ENCODE measurements around the gene POP7.

POP7 gene

GRCh38 chr7:100726996-100727761 lies 21.3 kb downstream of the POP7 start:
- DNase-seq (ENCODE audit: low read depth), result peak; percentile 89

- no peak for DNase-seq (ENCODE audit: low read depth)
Measured at GRCh38 chr7:100728196-100728595, 22.3 kb downstream of the POP7 start.

- DNase-seq (ENCODE audit: low read depth), result no peak
Measured at GRCh38 chr7:100730136-100730800, 24.3 kb downstream of the POP7 start.

GRCh38 chr7:100731937-100732636 lies 26.2 kb downstream of the POP7 start:
- no peak for DNase-seq (ENCODE audit: low read depth)

GRCh38 chr7:100735730-100736129 lies 29.8 kb downstream of the POP7 start:
- DNase-seq (ENCODE audit: low read depth), result no peak

GRCh38 chr7:100736671-100737070 lies 30.8 kb downstream of the POP7 start:
- no peak for DNase-seq (ENCODE audit: low read depth)

- DNase-seq (ENCODE audit: low read depth), result no peak
Measured at GRCh38 chr7:100739934-100740333, 34.0 kb downstream of the POP7 start.

GRCh38 chr7:100744605-100745004 lies 38.7 kb downstream of the POP7 start:
- DNase-seq (ENCODE audit: low read depth), result no peak

GRCh38 chr7:100745184-100745583 lies 39.3 kb downstream of the POP7 start:
- peak; percentile 44 for DNase-seq (ENCODE audit: low read depth)

- DNase-seq (ENCODE audit: low read depth), result no peak
Measured at GRCh38 chr7:100752994-100753393, 47.1 kb downstream of the POP7 start.

GRCh38 chr7:100753750-100754149 lies 47.8 kb downstream of the POP7 start:
- DNase-seq (ENCODE audit: low read depth), result peak; percentile 87

All from fibroblast of gingiva (primary cell).